HCT116 (cell line): ENCODE results near the gene ZNHIT1.

Source experiments
- CBX3 ChIP-seq: IDR thresholded peaks from 2 replicates; pipeline ENCODE4 v1.6.1; 2012; ENCODE audit warnings: low read depth
- EZH2 ChIP-seq: fragments of 200-600 bp; sonication (generic); IDR thresholded peaks from 2 replicates; pipeline ENCODE4 v1.6.1; 2017; ENCODE audit warnings: antibody characterized with exemption, mixed run types
- EZH2phosphoT487 ChIP-seq: fragments of 200-600 bp; IDR thresholded peaks from 2 replicates; pipeline ENCODE4 v1.6.1; 2018; ENCODE audit warnings: antibody characterized with exemption, borderline replicate concordance
- JUND ChIP-seq: IDR thresholded peaks from 2 replicates; pipeline ENCODE4 v1.6.1; 2012
- POLR2A ChIP-seq: IDR thresholded peaks from 2 replicates; pipeline ENCODE4 v1.7.0; 2011; ENCODE audit warnings: borderline replicate concordance; ENCODE audit not compliant: insufficient read depth, insufficient read length; ENCODE audit errors: extremely low read depth
- POLR2AphosphoS5 ChIP-seq: IDR thresholded peaks from 2 replicates; pipeline ENCODE4 v1.6.1; 2011; ENCODE audit warnings: mild to moderate bottlenecking, low read depth, low read length, moderate library complexity
- RAD21 ChIP-seq: IDR thresholded peaks from 2 replicates; pipeline ENCODE4 v1.6.1; 2012; ENCODE audit warnings: low read depth, mild to moderate bottlenecking
- SIN3A ChIP-seq: IDR thresholded peaks from 2 replicates; pipeline ENCODE4 v1.6.1; 2012; ENCODE audit warnings: low read depth
- SP1 ChIP-seq: IDR thresholded peaks from 2 replicates; pipeline ENCODE4 v1.6.1; 2012; ENCODE audit warnings: low read depth
- ZBTB33 ChIP-seq: IDR thresholded peaks from 2 replicates; pipeline ENCODE4 v1.6.1; 2011; ENCODE audit warnings: mild to moderate bottlenecking, low read length, moderate library complexity; ENCODE audit not compliant: insufficient replicate concordance; ENCODE audit errors: extremely low read depth
- ZFX ChIP-seq: fragments of 450-650 bp; IDR thresholded peaks from 2 replicates; pipeline ENCODE4 v1.6.1; 2017
- TF ChIP-seq, protein P1 (sequence below): IDR thresholded peaks from 2 replicates; pipeline ENCODE4 v1.6.1; 2012
- TF ChIP-seq, protein P2 (sequence below), 3 experiments: fragments of 200-600 bp in 1 of 3; sonication (generic) in 1 of 3; IDR thresholded peaks in 2 of 3; conservative IDR thresholded peaks in 1 of 3; 2 replicates each; pipeline ENCODE4 v1.5.1; 2012 to 2017; ENCODE audit warnings: low read depth in 2 of 3, low read length in 2 of 3, antibody characterized with exemption in 1 of 3, borderline replicate concordance in 1 of 3, control low read depth in 1 of 3, mild to moderate bottlenecking in 1 of 3, mixed read lengths in 1 of 3, mixed run types in 1 of 3, moderate library complexity in 1 of 3; ENCODE audit not compliant: insufficient read depth in 1 of 3
- TF ChIP-seq, protein P3 (sequence below): IDR thresholded peaks from 2 replicates; pipeline ENCODE4 v1.6.1; 2012

- no peak for TF ChIP-seq RAD21
- TF ChIP-seq ZFX = no peak
- no peak for TF ChIP-seq ZBTB33
- TF ChIP-seq, protein P1, sequence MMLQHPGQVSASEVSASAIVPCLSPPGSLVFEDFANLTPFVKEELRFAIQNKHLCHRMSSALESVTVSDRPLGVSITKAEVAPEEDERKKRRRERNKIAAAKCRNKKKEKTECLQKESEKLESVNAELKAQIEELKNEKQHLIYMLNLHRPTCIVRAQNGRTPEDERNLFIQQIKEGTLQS = no peak
- TF ChIP-seq POLR2A = no peak
- no peak for TF ChIP-seq EZH2
- TF ChIP-seq JUND = no peak
- TF ChIP-seq, protein P2, sequence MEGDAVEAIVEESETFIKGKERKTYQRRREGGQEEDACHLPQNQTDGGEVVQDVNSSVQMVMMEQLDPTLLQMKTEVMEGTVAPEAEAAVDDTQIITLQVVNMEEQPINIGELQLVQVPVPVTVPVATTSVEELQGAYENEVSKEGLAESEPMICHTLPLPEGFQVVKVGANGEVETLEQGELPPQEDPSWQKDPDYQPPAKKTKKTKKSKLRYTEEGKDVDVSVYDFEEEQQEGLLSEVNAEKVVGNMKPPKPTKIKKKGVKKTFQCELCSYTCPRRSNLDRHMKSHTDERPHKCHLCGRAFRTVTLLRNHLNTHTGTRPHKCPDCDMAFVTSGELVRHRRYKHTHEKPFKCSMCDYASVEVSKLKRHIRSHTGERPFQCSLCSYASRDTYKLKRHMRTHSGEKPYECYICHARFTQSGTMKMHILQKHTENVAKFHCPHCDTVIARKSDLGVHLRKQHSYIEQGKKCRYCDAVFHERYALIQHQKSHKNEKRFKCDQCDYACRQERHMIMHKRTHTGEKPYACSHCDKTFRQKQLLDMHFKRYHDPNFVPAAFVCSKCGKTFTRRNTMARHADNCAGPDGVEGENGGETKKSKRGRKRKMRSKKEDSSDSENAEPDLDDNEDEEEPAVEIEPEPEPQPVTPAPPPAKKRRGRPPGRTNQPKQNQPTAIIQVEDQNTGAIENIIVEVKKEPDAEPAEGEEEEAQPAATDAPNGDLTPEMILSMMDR (IDR thresholded peaks at IDR 0.05 in 2 of 3, conservative IDR thresholded peaks at IDR 0.05 in 1 of 3; ENCODE audit: borderline replicate concordance in 1 of 3, insufficient read depth in 1 of 3, low read depth in 2 of 3, low read length in 2 of 3) = no peak
- no peak for TF ChIP-seq EZH2phosphoT487
- TF ChIP-seq SIN3A = no peak
- TF ChIP-seq, protein P3, sequence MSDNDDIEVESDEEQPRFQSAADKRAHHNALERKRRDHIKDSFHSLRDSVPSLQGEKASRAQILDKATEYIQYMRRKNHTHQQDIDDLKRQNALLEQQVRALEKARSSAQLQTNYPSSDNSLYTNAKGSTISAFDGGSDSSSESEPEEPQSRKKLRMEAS = no peak
- TF ChIP-seq POLR2AphosphoS5 = no peak
- TF ChIP-seq SP1 = no peak
- TF ChIP-seq CBX3 = no peak
These were observed 23.7 kb downstream of the ZNHIT1 start for GRCh38 chr7:101241443-101242349.
